ENCODE results near the gene CAMK4.
"Not testable (repeated sequence)": the region's sequence is repeated elsewhere in the genome, so short reads cannot be mapped to it uniquely, and the experiment has no call there.

The CAMK4 gene

DNA sequence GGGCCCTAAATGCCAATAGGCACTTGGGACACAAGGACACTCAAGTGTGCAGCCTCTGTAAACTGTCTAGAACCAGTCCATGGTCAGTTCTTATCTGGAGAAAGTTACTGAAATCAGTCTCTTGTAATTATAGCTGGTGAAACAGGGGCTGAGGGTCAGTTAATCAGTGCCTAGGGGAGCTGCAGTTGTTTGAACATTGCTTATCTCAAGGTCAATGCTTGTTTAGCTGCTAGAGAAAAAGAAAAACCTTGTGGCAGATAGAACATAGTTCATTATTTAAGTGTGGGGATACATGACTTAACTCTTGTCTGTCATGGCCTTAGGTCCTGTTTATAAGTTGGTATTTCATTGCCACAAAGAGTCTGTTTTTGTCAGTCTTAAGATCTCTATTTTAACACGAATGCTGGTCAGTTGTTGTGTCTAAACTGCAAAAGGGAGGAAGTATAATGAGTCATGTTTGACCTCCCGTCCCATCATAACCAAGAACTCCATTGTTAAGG is 180.1 kb downstream of the CAMK4 start:
- TF ChIP-seq CTCF (IDR thresholded peaks at IDR 0.05; ENCODE audit: extremely low read depth, insufficient read depth, missing control alignments), result no peak
- in situ Hi-C loops (cut with MboI; ENCODE audit: low pct_unique_long_range_greater_than_20kb, low sequenced_read_pairs, unreplicated experiment), result no loop called here
- DNase-seq (ENCODE audit: low spot score), result no peak

GRCh38 chr5:111407562-111407961 is 183.4 kb downstream of the CAMK4 start:
- no peak for TF ChIP-seq CTCF (IDR thresholded peaks at IDR 0.05; ENCODE audit: extremely low read depth, insufficient read depth, missing control alignments)
- DNase-seq (ENCODE audit: low spot score), result no peak
- in situ Hi-C loops (cut with MboI; ENCODE audit: low pct_unique_long_range_greater_than_20kb, low sequenced_read_pairs, unreplicated experiment), result no loop called here

DNA sequence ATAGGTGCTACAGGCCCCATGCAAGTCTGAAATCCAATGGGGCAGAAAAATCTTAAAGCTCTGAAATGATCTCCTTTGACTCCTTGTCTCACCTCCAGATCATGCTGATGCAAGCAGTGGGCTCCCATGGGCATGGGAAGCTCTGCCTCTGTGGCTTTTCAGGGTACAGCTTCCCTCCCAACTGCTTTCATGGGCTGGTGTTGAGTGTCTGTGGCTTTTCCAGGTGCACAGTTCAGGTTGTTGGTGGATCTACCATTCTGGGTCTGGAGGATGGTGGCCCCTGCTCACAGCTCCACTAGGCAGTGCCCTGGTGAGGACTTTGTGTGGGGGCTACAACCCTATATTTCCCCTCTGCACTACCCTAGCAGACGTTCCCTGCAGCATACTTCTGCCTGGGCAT is 184.6 kb downstream of the CAMK4 start:
- no peak for DNase-seq (ENCODE audit: low spot score)
- in situ Hi-C loops (cut with MboI; ENCODE audit: low pct_unique_long_range_greater_than_20kb, low sequenced_read_pairs, unreplicated experiment), result no loop called here
- TF ChIP-seq CTCF (IDR thresholded peaks at IDR 0.05; ENCODE audit: extremely low read depth, insufficient read depth, missing control alignments), result no peak

DNA sequence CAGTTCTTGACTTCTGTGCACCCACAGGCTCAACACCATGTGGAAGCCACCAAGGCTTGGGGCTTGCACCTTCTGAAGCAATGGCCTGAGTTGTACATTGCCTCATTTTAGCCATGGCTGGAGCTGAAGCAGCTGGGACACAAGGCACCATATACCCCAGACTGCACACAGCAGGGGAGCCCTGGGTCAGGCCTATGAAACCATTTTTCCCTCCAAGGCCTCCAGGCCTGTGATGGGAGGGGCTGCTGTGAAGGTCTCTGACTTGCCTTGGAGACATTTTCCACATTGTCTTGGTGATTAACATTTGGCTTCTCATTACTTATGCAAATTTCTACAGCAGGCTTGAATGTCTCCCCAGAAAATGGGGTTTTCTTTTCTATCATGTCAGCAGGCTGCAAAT is 185.1 kb downstream of the CAMK4 start:
- DNase-seq (ENCODE audit: low spot score); in situ Hi-C loops (cut with MboI; ENCODE audit: low pct_unique_long_range_greater_than_20kb, low sequenced_read_pairs, unreplicated experiment): not testable (repeated sequence)

DNA sequence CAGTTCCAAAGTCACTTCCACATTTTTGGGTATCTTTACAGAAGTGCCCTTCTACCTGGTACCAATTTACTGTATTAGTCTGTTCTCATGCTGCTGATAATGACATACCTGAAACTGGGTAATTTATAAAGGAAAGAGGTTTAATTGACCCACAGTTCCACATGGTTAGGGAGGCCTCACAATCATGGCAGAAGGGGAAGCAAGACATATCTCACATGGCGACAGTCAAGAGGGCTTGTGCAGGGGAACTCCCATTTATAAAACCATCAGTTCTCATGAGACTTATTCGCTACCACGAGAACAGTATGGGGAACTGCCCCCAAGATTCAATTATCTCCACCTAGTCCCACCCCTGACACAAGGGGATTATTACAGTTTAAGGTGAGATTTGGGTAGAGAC is 185.9 kb downstream of the CAMK4 start:
- DNase-seq (ENCODE audit: low spot score); in situ Hi-C loops (cut with MboI; ENCODE audit: low pct_unique_long_range_greater_than_20kb, low sequenced_read_pairs, unreplicated experiment): not testable (repeated sequence)

DNA sequence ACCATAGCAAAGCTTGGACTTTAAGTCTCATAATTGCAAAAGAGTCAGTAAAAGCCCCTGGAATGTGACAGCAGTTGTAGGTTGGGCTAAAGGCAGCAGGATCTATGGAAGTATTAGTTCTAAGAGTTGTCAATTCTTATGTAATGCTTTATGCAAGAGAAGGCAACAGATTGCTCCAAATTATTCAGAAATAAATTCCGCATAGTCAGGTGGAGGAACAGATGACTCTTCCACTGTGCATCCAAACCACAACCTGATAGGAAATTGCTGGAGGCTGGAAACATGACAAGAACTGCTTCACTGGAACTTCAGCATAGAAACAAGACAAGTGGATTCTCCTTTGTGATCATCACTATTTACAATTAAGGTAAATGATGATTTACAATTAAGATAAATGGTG is 187.1 kb downstream of the CAMK4 start:
- no peak for DNase-seq (ENCODE audit: low spot score)
- in situ Hi-C loops (cut with MboI; ENCODE audit: low pct_unique_long_range_greater_than_20kb, low sequenced_read_pairs, unreplicated experiment), result no loop called here
- no peak for TF ChIP-seq CTCF (IDR thresholded peaks at IDR 0.05; ENCODE audit: extremely low read depth, insufficient read depth, missing control alignments)

GRCh38 chr5:111412593-111412992 is 188.4 kb downstream of the CAMK4 start:
- in situ Hi-C loops (cut with MboI; ENCODE audit: low pct_unique_long_range_greater_than_20kb, low sequenced_read_pairs, unreplicated experiment), result no loop called here
- no peak for DNase-seq (ENCODE audit: low spot score)
- no peak for TF ChIP-seq CTCF (IDR thresholded peaks at IDR 0.05; ENCODE audit: extremely low read depth, insufficient read depth, missing control alignments)

GRCh38 chr5:111415053-111415452 is 190.9 kb downstream of the CAMK4 start:
- no peak for TF ChIP-seq CTCF (IDR thresholded peaks at IDR 0.05; ENCODE audit: extremely low read depth, insufficient read depth, missing control alignments)
- no peak for DNase-seq (ENCODE audit: low spot score)
- in situ Hi-C loops (cut with MboI; ENCODE audit: low pct_unique_long_range_greater_than_20kb, low sequenced_read_pairs, unreplicated experiment), result no loop called here

Measured in GM13977 (cell line).